ENCODE data around the gene SZT2.

The SZT2 gene

DNA sequence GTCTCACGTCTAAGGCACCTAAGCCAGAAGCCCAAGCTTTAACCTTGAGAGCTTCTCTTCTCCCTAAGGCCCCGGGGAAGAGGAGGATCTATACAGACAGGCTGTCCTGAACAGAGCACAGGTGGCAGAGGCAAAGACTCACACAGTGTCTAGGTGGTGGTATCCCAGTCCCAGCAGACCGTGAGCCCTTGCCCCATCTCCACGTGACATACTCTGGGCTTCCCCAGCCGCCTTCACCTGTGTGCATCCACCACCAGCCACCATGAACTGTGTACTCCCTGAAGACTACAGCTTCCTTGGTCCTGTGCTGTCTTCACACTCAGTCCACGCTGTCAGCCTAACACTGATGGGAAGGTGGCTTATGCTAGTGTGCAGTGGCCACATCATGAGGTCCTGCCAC lies 31.7 kb downstream of the SZT2 start:
- H4K91ac ChIP-seq (ENCODE audit: low read depth, low read length), result no peak overlapping the region
- no peak overlapping the region for H2BK120ac ChIP-seq (ENCODE audit: insufficient read depth, low read length, poor library complexity)
- no peaks in the 10 kb centered on the region for H3K27me3 ChIP-seq (ENCODE audit: insufficient read depth, low read length)
- no peaks in the 10 kb centered on the region for H3K79me1 ChIP-seq (ENCODE audit: low read length)
- H4K8ac ChIP-seq (ENCODE audit: low read depth, low read length), result no peak overlapping the region
- no peak overlapping the region for H3K9ac ChIP-seq (ENCODE audit: low read length)
- no peaks in the 10 kb centered on the region for H3K4me1 ChIP-seq (ENCODE audit: control insufficient read depth in 1 of 2, insufficient read depth in 2 of 2, low read length in 2 of 2)
- H3K4me3 ChIP-seq (ENCODE audit: low read depth, low read length), result no peak overlapping the region
- no peak for DNase-seq
- H3K23ac ChIP-seq (ENCODE audit: low read length), result no peak overlapping the region
- no peak overlapping the region for H3K27ac ChIP-seq (ENCODE audit: low read depth, low read length)
- no peak overlapping the region for H3K18ac ChIP-seq (ENCODE audit: low read length)
- H3K4ac ChIP-seq (ENCODE audit: low read depth, low read length), result no peak overlapping the region
- no peak overlapping the region for H2AFZ ChIP-seq (ENCODE audit: insufficient read depth, low read length, poor library complexity)
- H2BK12ac ChIP-seq (ENCODE audit: low read length), result no peak overlapping the region
- H3K36me3 ChIP-seq (ENCODE audit: control insufficient read depth in 1 of 2, insufficient read depth in 2 of 2, low read length in 2 of 2), result peaks cover 74 to 86% of the 10 kb centered on the region in 2 experiments
- no peak overlapping the region for H3K14ac ChIP-seq (ENCODE audit: low read length)
- WGBS (ENCODE audit: extremely low coverage, insufficient coverage, insufficient read length), result no CpG with 5 or more reads among the region's 6 CpGs
- H4K12ac ChIP-seq (ENCODE audit: low read depth, low read length), result no peak overlapping the region
- no peaks in the 10 kb centered on the region for H3K9me3 ChIP-seq (ENCODE audit: insufficient read depth, low read depth, low read length)
- no peaks in the 10 kb centered on the region for H3K79me2 ChIP-seq (ENCODE audit: control insufficient read depth, insufficient read depth, low read length, poor library complexity)
- H2AK5ac ChIP-seq (ENCODE audit: low read length), result no peak overlapping the region
- no peak overlapping the region for H3K4me2 ChIP-seq (ENCODE audit: low read length)
- no peak overlapping the region for H2BK5ac ChIP-seq (ENCODE audit: low read depth, low read length, poor library complexity)

DNA sequence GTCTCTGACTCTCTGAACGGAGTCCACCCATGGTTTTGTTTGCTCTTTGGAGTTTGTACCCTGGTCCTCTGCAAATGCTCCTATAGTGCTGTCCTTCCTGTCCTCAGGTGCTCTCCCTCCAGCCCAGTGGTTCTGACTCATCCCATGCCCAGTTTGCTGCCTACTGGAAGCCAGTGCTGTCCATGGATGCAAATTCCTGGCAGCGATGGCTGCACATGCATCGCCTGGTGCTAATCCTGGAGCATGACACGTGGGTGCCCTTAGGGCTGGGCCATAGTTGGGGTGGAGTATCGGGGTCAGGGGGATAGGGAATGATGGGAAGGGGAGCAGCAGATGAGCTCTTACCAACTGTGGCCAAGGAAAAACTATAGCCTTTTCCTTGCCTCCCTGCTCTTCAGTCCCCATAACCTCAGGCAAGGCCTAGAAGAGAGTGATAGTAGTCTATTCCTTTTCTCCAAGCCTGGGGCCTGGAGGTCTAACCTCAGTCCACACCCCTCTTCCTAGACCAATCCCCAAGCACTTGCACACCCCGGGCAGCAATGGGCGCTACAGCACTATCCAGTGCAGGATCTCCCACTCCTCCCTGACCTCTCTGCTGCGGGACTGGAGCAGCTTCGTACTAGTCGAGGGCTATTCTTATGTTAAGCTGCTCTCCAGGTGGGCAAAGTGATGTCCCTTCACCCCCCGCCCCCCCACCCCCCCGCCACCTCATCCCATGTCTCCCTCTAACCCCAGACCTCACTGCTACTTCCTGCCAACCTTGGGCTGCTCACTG lies 32.5 kb downstream of the SZT2 start:
- no peak overlapping the region for H3K4me2 ChIP-seq (ENCODE audit: low read length)
- no peaks in the 10 kb centered on the region for H3K79me1 ChIP-seq (ENCODE audit: low read length)
- H2BK12ac ChIP-seq (ENCODE audit: low read length), result no peak overlapping the region
- H4K12ac ChIP-seq (ENCODE audit: low read depth, low read length), result no peak overlapping the region
- no peak overlapping the region for H2BK120ac ChIP-seq (ENCODE audit: insufficient read depth, low read length, poor library complexity)
- no peaks in the 10 kb centered on the region for H3K27me3 ChIP-seq (ENCODE audit: insufficient read depth, low read length)
- H3K4me3 ChIP-seq (ENCODE audit: low read depth, low read length), result no peak overlapping the region
- DNase-seq, result no peak
- H3K18ac ChIP-seq (ENCODE audit: low read length), result no peak overlapping the region
- H3K9me3 ChIP-seq (ENCODE audit: insufficient read depth, low read depth, low read length), result no peaks in the 10 kb centered on the region
- no CpG with 5 or more reads among the region's 12 CpGs for WGBS (ENCODE audit: extremely low coverage, insufficient coverage, insufficient read length)
- H3K4me1 ChIP-seq (ENCODE audit: control insufficient read depth in 1 of 2, insufficient read depth in 2 of 2, low read length in 2 of 2), result no peaks in the 10 kb centered on the region
- no peak overlapping the region for H2BK5ac ChIP-seq (ENCODE audit: low read depth, low read length, poor library complexity)
- H3K36me3 ChIP-seq (ENCODE audit: control insufficient read depth in 1 of 2, insufficient read depth in 2 of 2, low read length in 2 of 2), result peaks cover 82 to 87% of the 10 kb centered on the region in 2 experiments
- no peak overlapping the region for H4K8ac ChIP-seq (ENCODE audit: low read depth, low read length)
- no peak overlapping the region for H3K4ac ChIP-seq (ENCODE audit: low read depth, low read length)
- H3K79me2 ChIP-seq (ENCODE audit: control insufficient read depth, insufficient read depth, low read length, poor library complexity), result no peaks in the 10 kb centered on the region
- no peak overlapping the region for H2AFZ ChIP-seq (ENCODE audit: insufficient read depth, low read length, poor library complexity)
- H2AK5ac ChIP-seq (ENCODE audit: low read length), result no peak overlapping the region
- H4K91ac ChIP-seq (ENCODE audit: low read depth, low read length), result no peak overlapping the region
- H3K14ac ChIP-seq (ENCODE audit: low read length), result no peak overlapping the region
- H3K9ac ChIP-seq (ENCODE audit: low read length), result peak overlapping the region; percentile 14
- no peak overlapping the region for H3K27ac ChIP-seq (ENCODE audit: low read depth, low read length)
- no peak overlapping the region for H3K23ac ChIP-seq (ENCODE audit: low read length)

DNA sequence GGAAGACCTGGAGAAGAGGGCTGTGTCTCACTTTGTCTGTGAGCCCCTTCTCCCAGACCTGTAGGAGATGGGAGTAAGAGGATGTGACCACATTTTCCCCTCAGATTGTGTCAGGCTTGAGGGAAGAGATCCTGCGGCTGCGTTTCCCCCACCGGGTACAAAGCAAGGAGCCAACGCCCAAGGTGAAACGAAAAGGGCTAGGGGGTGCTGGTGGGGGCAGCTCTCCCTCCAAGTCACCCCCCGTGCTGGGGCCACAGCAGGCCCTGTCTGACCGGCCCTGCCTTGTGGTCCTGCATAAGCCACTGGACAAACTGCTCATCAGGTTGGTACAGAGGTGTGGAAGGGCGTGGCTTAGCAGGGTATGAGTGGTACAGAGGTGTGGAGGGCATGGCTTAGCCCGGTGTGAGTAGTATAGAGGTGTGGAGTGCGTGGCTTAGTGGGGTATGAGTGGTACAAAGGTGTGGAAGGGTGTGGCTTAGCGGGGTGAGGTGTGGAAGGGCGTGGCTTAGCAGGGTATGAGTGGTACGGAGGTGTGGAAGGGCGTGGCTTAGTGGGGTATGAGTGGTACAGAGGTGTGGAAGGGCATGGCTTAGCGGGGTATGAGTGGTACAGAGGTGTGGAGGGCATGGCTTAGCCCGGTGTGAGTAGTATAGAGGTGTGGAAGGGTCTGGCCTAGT lies 33.4 kb downstream of the SZT2 start:
- Histone ChIP-seq H3K14ac (ENCODE audit: low read length) (no peak overlapping the region), H3K4me3 (ENCODE audit: low read depth, low read length) (peak overlapping the region; percentile 18), H4K91ac (ENCODE audit: low read depth, low read length) (no peak overlapping the region), H3K27me3 (ENCODE audit: insufficient read depth, low read length) (no peaks in the 10 kb centered on the region), H3K79me1 (ENCODE audit: low read length) (no peaks in the 10 kb centered on the region), H3K23ac (ENCODE audit: low read length) (no peak overlapping the region), H3K4ac (ENCODE audit: low read depth, low read length) (no peak overlapping the region), H3K36me3 (ENCODE audit: control insufficient read depth in 1 of 2, insufficient read depth in 2 of 2, low read length in 2 of 2) (peaks cover 92 to 95% of the 10 kb centered on the region in 2 experiments), H2BK120ac (ENCODE audit: insufficient read depth, low read length, poor library complexity) (no peak overlapping the region), H3K9ac (ENCODE audit: low read length) (no peak overlapping the region), H3K9me3 (ENCODE audit: insufficient read depth, low read depth, low read length) (no peaks in the 10 kb centered on the region), H3K27ac (ENCODE audit: low read depth, low read length) (no peak overlapping the region), H2AFZ (ENCODE audit: insufficient read depth, low read length, poor library complexity) (no peak overlapping the region), H3K4me2 (ENCODE audit: low read length) (no peak overlapping the region), H2AK5ac (ENCODE audit: low read length) (no peak overlapping the region), H4K8ac (ENCODE audit: low read depth, low read length) (no peak overlapping the region), H4K12ac (ENCODE audit: low read depth, low read length) (no peak overlapping the region), H2BK5ac (ENCODE audit: low read depth, low read length, poor library complexity) (no peak overlapping the region), H3K4me1 (ENCODE audit: control insufficient read depth in 1 of 2, insufficient read depth in 2 of 2, low read length in 2 of 2) (no peaks in the 10 kb centered on the region), H3K18ac (ENCODE audit: low read length) (no peak overlapping the region), H3K79me2 (ENCODE audit: control insufficient read depth, insufficient read depth, low read length, poor library complexity) (no peaks in the 10 kb centered on the region), H2BK12ac (ENCODE audit: low read length) (no peak overlapping the region)
- 100% methylated on average over 1 of the region's 16 CpGs for WGBS (ENCODE audit: extremely low coverage, insufficient coverage, insufficient read length)
- no peak for DNase-seq

DNA sequence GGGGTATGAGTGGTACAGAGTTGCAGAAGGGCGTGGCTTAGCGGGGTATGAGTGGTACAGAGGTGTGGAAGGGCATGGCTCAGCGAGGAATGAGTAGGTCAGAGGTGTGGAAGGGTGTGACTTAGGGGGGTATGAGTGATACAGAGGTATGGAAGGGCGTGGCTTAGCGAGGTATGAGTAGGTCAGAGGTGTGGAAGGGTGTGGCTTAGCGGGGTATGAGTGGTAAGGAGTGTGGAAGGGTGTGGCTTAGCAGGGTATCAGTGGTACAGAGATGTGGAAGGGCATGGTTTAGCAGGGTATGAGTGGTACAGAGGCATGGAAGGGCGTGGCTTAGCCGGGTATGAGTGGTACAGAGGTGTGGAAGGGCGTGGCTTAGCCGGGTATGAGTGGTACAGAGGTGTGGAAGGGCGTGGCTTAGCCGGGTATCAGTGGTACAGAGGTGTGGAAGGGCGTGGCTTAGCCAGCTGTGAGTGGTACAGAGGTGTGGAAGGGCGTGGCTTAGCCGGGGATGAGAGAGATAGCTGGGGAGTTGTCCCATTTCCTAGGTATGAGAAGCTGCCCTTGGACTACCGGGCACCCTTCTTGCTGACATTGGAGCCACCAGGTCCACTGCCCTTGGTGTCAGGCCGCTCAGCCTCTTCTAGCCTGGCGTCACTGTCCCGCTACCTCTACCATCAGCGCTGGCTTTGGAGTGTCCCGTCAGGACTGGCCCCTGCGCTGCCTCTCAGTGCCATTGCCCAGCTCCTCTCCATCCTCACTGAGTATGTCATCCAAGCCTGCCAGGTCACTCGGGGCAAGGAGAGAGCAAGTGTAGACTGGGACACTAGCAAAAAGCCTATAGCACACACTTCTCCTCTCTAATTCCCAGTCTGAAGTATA lies 34.2 kb downstream of the SZT2 start:
- Histone ChIP-seq H4K12ac (ENCODE audit: low read depth, low read length) (no peak overlapping the region), H2AFZ (ENCODE audit: insufficient read depth, low read length, poor library complexity) (no peak overlapping the region), H2BK120ac (ENCODE audit: insufficient read depth, low read length, poor library complexity) (no peak overlapping the region), H3K23ac (ENCODE audit: low read length) (no peak overlapping the region), H3K9me3 (ENCODE audit: insufficient read depth, low read depth, low read length) (no peaks in the 10 kb centered on the region), H3K79me2 (ENCODE audit: control insufficient read depth, insufficient read depth, low read length, poor library complexity) (no peaks in the 10 kb centered on the region), H3K4me1 (ENCODE audit: control insufficient read depth in 1 of 2, insufficient read depth in 2 of 2, low read length in 2 of 2) (no peaks in the 10 kb centered on the region), H3K27me3 (ENCODE audit: insufficient read depth, low read length) (no peaks in the 10 kb centered on the region), H2AK5ac (ENCODE audit: low read length) (no peak overlapping the region), H4K8ac (ENCODE audit: low read depth, low read length) (no peak overlapping the region), H2BK5ac (ENCODE audit: low read depth, low read length, poor library complexity) (no peak overlapping the region), H3K4me2 (ENCODE audit: low read length) (no peak overlapping the region), H4K91ac (ENCODE audit: low read depth, low read length) (no peak overlapping the region), H3K14ac (ENCODE audit: low read length) (no peak overlapping the region), H3K36me3 (ENCODE audit: control insufficient read depth in 1 of 2, insufficient read depth in 2 of 2, low read length in 2 of 2) (peaks cover 93 to 96% of the 10 kb centered on the region in 2 experiments), H3K4me3 (ENCODE audit: low read depth, low read length) (no peak overlapping the region), H2BK12ac (ENCODE audit: low read length) (no peak overlapping the region), H3K18ac (ENCODE audit: low read length) (no peak overlapping the region), H3K4ac (ENCODE audit: low read depth, low read length) (no peak overlapping the region), H3K9ac (ENCODE audit: low read length) (no peak overlapping the region), H3K27ac (ENCODE audit: low read depth, low read length) (no peak overlapping the region), H3K79me1 (ENCODE audit: low read length) (no peaks in the 10 kb centered on the region)
- peak; percentile 10 to 41 for DNase-seq
- WGBS (ENCODE audit: extremely low coverage, insufficient coverage, insufficient read length), result 100% methylated on average over 1 of the region's 23 CpGs

All from trophoblast cell (in vitro differentiated cells and primary cell).